NCI-H1930 (cell line): ENCODE data around the gene CD2.
"Not testable (repeated sequence)": the region's sequence is repeated elsewhere in the genome, so short reads cannot be mapped to it uniquely, and the experiment has no call there.

Experiments
- DNase-seq, 2 experiments: peaks; one replicate each; lab custom pipeline; 2025; lab: John Stamatoyannopoulos, UW

The CD2 gene

DNA sequence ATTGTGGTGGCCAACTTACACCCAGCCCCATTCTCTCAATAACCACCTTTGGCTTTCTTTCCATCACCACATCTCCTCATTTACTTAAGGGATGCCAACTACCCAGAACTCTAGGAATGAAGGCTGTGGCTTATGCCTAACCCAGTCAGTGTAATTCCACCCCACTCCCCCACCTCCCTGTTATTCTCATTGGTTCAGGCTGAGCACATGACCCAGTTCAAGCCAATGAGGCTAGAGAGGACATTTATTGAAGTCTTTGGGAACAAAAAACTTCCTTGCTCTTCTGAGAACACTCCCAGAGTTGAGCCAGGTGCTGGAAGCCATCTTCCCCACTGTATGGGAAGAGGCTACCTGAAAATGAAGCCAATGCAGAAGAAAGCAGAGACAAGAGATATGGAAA is 22.8 kb upstream of the CD2 start:
- no peak for DNase-seq

DNA sequence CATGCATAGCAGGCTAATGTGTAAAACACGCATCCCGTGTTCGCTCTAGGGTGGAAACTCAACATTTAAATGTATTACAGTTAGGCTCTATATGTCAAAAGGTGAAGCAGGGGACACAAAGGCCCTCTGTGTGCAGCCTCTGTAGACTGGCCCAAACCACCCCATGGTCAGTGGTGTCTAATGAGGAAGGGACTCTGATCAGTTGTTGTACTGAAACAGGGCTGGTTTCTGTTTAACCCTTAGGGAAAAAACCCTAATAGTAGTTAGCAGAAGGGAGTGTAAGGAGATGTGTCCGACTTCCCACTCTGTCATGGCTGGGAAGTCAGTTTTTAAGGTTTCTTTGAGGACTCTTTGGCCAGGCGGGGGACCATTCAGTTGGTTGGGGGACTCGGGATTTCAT is 21.5 kb upstream of the CD2 start:
- no peak for DNase-seq

DNA sequence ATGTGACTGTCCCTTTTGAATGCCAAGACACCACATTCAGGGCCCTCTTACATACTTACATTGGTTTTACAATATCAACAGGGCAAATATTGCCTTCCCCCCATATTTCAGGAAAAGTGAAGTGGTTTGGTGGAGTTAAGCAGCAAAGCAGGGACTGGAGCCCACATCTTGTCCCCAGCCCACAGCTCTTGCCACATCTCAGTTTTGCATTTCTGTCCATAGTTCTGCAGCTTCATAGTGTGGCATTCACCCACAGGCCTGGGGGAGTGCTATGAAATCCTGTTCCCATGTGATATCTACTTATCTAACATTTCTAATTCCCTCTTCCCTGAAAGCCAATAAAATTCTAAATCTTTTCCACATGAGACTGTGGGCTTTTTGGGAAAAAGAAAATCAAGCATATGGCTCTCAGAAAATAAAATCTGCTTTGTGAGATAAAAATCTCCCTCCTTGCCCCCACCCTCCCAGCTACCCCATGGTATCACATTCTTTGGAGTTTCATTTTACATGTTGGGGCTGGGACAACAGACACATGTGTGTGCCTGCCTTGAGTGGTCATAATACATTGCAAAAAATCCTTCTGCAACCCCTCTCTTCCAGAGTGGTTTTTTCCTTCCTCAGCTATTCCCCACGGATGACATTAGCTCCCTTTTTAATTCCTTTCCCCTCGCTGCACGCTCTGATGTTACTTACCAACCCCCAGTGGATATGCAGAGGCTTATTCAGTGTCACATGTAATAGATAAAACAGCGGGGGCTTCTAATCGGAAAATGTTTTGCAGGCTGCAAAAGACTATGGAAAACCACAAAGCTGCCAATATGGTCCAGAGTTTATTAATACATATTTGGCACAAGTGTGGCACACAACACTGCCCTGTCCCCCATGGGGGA is 20.5 kb upstream of the CD2 start:
- DNase-seq, result no peak

DNA sequence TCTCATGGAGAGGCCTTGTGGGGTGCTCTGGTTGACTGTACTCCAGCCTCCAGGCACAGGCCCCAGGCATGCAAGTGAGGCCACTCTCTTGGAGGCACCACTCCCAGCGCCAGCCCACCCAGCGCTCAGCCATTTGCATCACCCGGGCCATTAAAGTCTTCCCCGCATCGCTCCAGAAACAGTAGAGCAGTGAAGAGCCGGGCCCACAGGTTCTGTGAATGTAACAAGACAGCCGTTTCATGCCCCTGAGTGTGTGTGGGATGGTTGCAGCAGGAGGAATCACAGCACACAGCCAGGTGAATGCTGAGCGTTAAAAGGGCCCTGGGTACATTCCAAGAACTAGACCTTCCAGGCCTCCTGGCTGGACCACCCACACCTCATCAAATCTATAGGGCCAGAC is 19.0 kb upstream of the CD2 start:
- DNase-seq, result no peak

DNA sequence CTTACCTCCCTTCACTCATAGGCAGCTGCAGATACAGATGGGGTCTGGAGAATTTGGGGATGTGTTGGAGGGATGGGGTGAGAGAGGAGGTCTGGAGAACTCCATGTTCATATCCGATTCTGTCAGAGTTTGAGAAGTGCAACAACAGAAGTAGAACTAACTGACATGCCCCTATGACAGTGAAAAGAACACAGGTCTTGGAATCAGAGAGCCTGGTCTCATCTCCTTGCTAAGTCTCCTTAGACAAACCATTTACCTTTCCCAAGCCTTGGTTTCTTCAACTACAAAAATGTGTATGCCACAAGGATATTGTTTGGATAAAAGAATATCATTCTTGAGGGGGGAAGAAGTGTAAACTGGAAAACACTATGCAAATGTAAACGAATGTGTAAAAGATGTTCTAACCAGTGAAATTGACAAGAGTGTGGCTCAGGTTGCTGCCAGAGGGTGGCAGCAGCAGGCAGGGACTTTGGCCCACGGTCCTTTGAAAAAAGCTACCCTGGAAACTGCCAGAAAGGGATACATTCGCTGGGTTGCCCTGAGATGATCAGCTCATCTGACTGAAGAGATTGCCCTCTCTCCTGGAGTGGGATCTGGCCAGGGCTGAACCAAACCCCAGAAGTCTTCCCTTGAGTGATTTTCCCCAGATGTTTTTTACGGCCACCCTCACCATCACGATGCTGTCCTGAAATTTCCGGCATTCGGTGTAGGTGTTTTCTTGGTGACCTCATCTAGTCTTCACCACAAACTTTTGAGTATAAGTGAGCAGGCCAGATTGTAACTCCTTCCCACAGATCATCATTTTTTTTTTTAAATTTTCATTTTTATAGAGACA is 17.0 kb upstream of the CD2 start:
- peak in 1 of 2 experiments; percentile 41 for DNase-seq

DNA sequence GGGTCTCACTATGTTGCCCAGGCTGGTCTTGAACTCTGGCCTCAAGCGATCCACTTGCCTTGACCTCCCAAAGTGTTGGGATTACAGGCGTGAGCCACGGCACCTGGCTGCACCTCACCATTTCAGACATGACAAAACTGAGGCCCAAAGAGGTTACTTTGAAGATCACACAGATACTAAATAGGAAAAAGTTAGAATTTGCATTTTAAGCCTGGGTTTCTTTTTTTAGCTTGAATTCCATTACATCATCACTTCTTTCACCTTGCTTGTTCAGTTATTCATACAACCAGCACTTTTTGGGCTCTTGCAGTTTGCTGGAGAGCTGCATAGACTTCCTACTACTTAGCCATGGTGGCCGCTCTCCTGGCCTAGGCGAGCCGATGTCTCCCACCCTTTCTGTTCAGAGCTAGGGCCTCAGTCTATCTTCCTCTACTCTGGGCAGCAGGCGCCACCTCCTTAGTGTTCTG is 16.3 kb upstream of the CD2 start:
- no peak for DNase-seq

DNA sequence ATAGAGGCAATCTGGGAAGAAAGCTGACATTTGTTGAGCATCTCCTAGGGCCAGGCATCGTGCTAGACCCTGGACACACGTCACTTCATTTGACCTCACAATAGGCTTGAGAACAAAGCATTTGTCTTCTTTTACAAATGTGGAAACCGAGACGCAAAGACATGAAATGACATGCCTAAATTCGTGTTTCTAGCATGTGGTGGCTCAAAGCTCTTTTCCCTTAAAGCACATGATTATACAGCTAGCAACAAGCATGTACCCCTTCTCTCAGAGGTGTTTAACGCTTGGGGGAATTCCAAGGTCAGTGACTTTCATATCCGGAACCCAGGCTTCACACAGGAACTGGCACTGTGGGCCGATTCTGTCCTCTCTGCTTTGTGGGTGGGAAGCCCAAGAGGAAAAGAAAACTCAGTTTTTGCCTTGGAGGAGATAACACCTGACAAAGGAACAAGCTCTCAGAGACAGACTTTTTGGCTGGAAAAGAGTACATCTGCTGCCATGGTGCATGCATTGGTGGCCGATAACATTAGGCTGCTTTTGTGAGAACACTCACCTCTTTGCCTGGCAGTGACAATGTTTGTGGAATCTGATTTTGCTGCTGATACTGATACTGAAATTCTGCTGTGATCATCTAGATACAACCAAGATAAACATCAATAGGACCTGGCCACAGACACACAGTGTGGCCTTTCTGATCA is 15.4 kb upstream of the CD2 start:
- DNase-seq, result no peak

DNA sequence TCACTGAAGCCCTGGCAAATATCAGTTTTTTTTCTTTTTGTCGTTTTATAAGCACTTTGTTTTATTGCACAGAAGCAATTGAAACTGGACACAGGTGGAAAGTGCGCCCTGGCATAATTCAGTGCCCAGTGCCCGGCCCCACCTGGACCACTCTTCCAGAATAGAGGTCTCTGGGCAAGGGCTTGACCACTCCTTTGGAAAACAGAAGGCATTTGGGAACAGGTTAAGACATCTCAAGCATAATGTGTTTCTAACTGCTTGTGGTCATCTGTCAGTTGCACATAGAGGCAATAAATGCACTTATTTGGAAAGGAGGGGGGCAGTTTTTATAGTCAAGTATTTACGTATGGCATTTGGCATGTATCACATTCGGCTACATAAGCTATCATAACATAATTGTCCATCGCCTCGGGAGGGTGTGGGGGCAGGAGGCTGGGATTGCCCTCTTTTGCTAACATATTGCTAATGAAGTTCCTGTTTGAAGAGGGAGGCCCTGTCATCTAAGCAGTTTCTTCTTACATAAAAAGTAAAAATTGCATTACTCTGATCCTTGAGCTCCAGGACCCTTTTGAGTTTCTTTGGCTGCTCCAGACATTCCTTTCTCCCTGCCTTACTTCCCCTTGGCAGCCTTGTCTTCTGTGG is 14.7 kb upstream of the CD2 start:
- DNase-seq, result no peak

DNA sequence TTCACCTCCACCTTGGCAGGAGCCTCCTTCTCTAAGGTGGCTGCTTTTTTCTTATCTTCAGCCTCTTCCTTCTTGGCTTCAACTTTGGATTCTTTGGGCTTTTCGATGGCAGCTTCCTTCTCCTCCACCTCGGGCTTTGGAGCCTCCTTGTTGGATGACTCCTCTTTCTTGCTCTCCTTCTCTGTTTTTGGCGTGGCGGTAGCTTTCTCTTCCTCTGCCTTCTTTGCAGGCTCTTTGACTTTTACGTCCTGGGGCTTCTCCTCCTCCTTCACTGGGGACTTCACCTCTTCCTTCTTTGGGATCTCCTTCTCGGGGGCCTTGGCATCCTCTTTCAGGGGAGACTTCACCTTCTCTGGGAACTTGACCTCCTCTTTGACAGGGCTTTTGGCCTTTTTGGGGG is 13.9 kb upstream of the CD2 start:
- DNase-seq, result no peak

DNA sequence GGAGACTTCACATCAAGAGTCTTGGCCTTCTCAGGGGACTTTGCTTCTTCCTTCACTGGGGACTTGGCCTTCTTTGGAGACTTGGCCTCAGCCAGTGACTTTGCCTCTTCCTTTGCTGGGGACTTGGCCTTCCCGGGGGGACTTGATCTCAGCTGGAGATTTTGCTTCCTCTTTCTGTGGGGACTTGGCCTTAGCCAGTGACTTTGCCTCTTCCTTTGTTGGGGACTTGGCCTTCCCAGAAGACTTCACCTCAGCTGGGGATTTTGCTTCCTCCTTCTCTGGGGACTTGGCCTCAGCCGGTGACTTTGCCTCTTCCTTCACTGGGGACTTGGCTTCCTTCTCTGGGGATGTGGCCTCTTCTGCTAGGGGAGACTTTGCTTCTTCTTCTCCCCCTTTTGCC is 13.5 kb upstream of the CD2 start:
- DNase-seq, result no peak

DNA sequence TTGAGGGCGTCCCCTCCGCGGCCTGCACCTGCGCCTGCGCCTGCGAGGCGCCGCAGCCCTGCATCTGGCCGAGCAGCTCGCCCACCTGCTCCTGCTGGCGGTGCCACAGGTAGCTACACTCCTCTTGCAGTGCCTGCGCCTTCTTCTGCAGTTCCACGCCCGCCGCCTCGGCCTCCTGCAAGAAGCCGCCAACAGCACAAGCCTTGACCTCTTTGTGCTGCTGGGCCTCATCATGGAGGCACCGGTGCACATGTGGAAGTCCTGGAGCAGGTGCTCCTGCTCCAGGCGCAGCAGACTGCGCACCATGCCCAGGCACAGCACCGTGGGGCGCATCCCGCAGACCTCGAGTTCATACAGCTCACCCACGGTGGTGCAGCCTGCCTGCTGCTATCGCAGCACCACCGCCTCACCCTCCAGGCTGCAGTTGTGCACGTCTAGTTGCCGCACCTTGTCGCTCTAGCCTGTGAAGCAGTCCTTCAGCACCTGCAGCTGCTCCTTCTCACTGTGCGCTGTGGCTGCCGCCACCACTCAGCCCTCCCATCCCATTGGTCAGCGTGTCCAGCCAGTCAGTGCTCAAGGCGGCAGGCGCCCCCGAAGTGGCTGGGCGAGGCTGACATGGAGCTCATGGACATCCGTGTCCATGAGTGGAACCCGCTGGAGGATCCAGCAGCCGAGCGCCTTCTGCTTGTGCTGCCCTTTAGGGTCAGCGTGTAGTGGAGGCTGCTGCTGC is 12.2 kb upstream of the CD2 start:
- no peak for DNase-seq

DNA sequence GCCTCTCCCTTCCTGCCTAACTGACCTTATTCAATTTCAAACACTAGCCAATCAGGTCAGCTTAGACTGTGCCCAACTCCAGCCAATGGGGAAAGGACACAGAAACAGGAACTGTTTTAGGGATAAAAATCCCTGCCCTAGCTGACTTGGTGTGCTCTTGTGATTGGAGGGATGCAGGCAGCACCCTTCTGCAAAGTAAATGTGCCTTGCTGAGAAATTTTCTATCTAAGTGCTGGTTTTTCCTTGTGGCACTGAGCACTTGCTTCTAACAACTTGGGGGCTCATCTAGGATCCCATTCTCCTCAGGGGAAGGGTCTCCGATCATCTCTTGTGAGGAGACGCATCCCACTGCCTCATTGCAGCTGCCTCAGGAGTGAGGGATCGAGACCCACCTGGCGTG is 10.7 kb upstream of the CD2 start:
- no peak for DNase-seq

DNA sequence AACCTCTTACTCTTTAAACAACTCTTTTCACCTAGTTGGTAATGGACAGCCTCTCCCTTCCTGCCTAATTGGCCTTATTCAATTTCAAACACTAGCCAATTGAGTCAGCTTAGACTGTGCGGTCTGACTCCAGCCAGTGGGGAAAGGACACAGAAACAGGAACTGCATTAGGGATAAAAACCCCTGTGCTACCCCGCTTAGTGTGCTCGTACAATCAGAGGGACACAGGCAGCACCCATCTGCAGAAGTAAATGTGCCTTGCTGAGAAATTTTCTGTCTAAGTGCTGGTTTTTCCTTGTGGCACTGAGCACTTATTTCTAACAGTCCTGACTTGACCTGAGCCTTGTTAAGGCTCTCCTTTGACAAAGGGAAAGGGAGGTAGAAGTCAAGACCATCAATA is 6.0 kb upstream of the CD2 start:
- no peak for DNase-seq

DNA sequence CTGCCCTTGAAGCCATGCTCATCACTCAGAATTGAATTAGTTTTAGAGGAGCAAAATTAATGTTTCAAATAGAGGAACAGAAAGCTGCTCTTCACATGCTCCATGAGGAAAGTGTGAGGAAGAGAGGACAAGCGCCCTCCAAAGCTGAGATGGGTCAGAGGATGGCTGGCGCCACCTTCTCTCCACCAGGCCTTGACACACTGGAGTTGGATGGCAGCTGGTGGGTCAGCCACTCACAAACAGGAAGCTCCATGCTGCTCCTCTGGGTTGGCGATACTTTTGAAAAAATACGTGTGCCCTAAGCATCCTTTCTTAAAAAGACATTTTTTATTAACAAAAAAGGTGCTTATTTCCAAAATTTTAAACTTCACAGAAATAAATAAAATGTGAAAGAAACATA is 3.1 kb upstream of the CD2 start:
- DNase-seq, result no peak

DNA sequence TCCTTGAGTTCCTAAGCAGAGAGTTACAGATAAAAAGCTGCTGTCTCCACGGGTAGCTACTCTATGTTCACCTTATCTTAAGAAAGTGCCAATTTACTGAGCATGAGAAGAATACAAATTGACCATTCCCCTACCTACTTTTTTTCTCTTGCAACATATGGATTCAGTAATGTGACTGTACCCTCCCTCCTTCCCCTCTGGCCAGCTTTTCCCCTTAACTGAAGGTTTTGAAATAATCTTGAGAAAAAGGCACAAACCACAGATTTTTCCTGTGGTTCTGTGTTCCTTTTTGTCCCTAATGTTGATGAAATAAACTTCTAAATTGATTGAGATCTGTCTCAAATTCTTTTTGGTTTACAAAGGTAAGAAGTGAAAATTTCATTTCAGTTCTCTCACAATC is 2.6 kb upstream of the CD2 start:
- DNase-seq, result no peak

DNA sequence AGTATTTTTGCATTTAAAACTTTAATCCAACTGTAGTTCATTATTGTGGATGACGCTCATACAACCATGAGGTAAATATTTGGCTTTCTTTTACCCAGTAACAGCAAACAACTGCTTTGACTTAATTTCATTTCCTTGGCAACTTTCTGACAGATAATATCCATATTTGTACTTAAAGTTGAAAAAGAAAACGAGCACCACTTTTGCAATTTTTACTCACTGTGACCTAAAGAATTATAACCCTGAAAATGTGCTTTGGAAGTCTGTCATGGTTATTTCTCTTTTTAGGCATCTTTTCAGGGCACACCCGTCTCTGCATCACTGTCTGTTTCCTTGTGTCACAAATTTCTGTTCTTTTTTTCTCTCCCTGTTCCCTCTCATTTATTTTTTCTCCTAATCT is 918 bp upstream of the CD2 start:
- DNase-seq, result no peak

DNA sequence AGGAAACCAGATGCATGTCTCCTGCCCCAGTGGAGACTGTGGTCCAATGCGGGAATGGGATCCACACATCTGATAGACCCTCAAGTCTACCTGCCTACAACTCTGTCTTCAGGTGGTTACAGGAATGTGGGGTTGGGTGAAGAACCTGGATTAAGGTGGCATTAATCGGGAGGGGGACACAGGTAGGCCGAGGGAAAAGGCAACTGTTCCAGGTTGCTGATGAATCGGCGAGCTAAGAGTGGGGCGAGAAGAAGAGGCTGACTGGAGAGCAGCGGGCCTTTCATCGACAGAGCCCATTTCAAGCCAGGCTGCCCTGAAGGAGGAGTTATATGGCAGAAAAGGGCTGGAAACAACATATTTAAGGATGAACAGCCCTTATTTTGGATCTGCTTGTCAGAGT is 836 bp downstream of the CD2 start:
- DNase-seq, result no peak

DNA sequence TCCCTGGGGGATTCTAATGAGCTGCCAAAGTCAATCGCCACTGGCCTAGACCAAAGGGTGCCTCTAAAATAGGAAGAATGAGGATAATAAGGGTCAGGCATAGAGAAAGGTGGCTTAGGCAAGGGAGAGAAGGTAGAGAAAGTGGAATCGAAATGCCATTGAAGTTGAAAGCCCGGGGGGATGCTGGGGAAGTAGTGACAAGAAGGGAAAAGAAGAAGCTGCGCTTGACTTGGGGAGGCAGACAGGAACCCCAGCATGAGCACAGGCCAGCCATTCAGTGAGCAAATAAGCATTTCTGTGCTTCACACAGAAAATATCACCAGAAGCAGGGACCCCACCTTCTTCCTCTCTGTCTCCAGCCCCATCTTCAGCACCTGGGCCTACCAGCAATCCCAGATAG is 1.5 kb downstream of the CD2 start:
- DNase-seq, result no peak

DNA sequence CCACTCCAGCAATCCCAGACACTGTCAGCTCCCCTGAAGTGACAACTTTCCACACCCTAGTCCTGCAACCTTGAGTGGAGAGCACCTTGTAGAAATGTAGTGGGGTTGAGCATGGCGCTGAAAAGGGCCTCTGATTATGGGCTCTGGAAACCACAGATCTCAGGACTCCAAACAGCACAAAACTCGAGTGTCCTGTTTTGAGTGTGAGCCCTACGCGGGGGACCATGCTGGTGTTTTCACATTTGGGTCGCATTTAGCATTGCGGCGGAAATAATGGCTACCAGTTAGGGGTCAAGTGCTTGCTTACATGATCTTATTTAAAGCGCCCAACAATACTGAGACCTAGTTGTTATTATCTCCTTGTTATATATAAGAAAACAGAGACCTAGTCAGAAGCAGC is 1.9 kb downstream of the CD2 start:
- not testable (repeated sequence) for DNase-seq

DNA sequence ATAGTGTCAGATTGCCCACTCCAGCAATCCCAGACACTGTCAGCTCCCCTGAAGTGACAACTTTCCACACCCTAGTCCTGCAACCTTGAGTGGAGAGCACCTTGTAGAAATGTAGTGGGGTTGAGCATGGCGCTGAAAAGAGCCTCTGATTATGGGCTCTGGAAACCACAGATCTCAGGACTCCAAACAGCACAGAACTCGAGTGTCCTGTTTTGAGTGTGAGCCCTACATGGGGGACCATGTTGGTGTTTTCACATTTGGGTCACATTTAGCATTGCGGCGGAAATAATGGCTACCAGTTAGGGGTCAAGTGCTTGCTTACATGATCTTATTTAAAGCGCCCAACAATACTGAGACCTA is 4.2 kb downstream of the CD2 start:
- DNase-seq, result not testable (repeated sequence)

DNA sequence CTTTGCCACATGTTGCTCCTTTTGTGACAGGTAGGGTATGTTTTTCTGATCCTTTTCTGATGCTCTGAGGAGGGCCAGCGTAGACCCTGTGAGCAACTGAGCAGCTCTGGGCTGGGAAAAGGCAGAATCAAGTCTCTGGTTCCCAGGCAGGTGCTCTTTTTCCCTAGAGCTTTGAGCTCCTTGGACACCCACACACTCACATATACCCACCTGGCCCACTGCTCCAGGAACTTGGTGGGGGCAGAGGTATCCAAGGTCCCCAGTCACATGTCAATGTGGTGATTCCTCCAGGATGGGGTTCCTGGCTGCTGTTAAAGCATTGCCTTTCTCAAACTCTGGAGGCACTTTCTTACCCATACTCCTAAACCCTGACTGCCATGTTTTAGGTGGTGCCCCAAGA is 5.4 kb downstream of the CD2 start:
- no peak for DNase-seq

DNA sequence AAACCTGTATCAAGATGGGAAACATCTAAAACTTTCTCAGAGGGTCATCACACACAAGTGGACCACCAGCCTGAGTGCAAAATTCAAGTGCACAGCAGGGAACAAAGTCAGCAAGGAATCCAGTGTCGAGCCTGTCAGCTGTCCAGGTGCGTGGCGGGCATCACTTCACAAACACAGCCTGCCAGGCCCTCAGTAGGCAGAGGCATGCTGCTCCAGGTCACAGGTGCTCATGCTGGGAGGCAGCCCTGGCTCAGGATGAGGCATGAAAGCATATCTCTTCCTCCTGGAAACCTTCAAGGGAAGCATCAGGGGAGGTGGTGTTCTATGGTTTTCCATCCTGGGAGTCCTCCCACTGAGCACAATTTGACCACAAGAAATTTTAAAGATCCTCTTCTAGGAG is 6.3 kb downstream of the CD2 start:
- DNase-seq, result no peak
